ENCODE results near the gene ZFYVE9. TPM values are rescaled to one million over a fixed set of nuclear protein-coding genes. Genes with fewer than 3 reads are reported as not detected.

The ZFYVE9 gene
- total RNA-seq, 2 experiments from 2014 or later, result 5.4 to 6.1 TPM

GRCh38 chr1:52190500-52191252, 48.8 kb downstream of the ZFYVE9 start:
- intact Hi-C loops (cut with DNase I, micrococcal nuclease), result no loop called here
- Histone ChIP-seq H3K9me3 (ENCODE audit: control insufficient read depth in 1 of 2, insufficient read depth in 1 of 2, low read length in 2 of 2) (no peaks in the 10 kb centered on the region), H3K27ac (ENCODE audit: low read depth in 1 of 2, low read length in 2 of 2) (no peak overlapping the region), H3K36me3 (ENCODE audit: insufficient read depth, low read length) (no peaks in the 10 kb centered on the region), H3K4me1 (ENCODE audit: insufficient read depth, low read length) (no peaks in the 10 kb centered on the region), H3K27me3 (ENCODE audit: control insufficient read depth in 1 of 2, insufficient read depth in 2 of 2, low read length in 2 of 2) (no peaks in the 10 kb centered on the region), H3K4me3 (ENCODE audit: low read length) (no peak overlapping the region)
- Mint-ChIP-seq H3K27ac (no peak overlapping the region), H3K4me3 (no peak overlapping the region), H3K36me3 (ENCODE audit: low read depth) (no peaks in the 10 kb centered on the region), H3K27me3 (no peaks in the 10 kb centered on the region), H3K9me3 (no peaks in the 10 kb centered on the region), H3K4me1 (ENCODE audit: low read depth) (no peaks in the 10 kb centered on the region)
- no peak for TF ChIP-seq CTCF (IDR thresholded peaks at IDR 0.05)
- ATAC-seq (ENCODE audit: poor library complexity), result no peak
- no peak for DNase-seq
- ChIA-PET POLR2A (no interaction called here), CTCF (no interaction called here)

- intact Hi-C loops (cut with DNase I, micrococcal nuclease), result no loop called here
These were observed 49.6 kb downstream of the ZFYVE9 start for GRCh38 chr1:52191395-52191965.

GRCh38 chr1:52192024-52192423, 50.1 kb downstream of the ZFYVE9 start:
- Mint-ChIP-seq H3K4me3 (no peak overlapping the region), H3K4me1 (ENCODE audit: low read depth) (no peaks in the 10 kb centered on the region), H3K36me3 (ENCODE audit: low read depth) (no peaks in the 10 kb centered on the region), H3K27ac (no peak overlapping the region), H3K27me3 (no peaks in the 10 kb centered on the region), H3K9me3 (no peaks in the 10 kb centered on the region)
- no peak overlapping the region for H3K4me3 ChIP-seq (ENCODE audit: low read length)
- H3K27me3 ChIP-seq (ENCODE audit: control insufficient read depth in 1 of 2, insufficient read depth in 2 of 2, low read length in 2 of 2), result no peaks in the 10 kb centered on the region
- H3K36me3 ChIP-seq (ENCODE audit: insufficient read depth, low read length), result no peaks in the 10 kb centered on the region
- H3K4me1 ChIP-seq (ENCODE audit: insufficient read depth, low read length), result no peaks in the 10 kb centered on the region
- ATAC-seq (ENCODE audit: poor library complexity) (no peak), DNase-seq (no peak)
- H3K27ac ChIP-seq (ENCODE audit: low read depth in 1 of 2, low read length in 2 of 2), result no peak overlapping the region
- intact Hi-C loops (cut with DNase I, micrococcal nuclease), result no loop called here
- CTCF ChIA-PET, result no interaction called here
- TF ChIP-seq CTCF (IDR thresholded peaks at IDR 0.05), result no peak
- POLR2A ChIA-PET, result no interaction called here
- no peaks in the 10 kb centered on the region for H3K9me3 ChIP-seq (ENCODE audit: control insufficient read depth in 1 of 2, insufficient read depth in 1 of 2, low read length in 2 of 2)

More at GRCh38 chr1:52191395-52191965, 49.6 kb downstream of the ZFYVE9 start:
- ChIA-PET POLR2A (no interaction called here), CTCF (no interaction called here)
- Mint-ChIP-seq H3K4me3 (no peak overlapping the region), H3K36me3 (ENCODE audit: low read depth) (no peaks in the 10 kb centered on the region), H3K4me1 (ENCODE audit: low read depth) (no peaks in the 10 kb centered on the region), H3K9me3 (no peaks in the 10 kb centered on the region), H3K27me3 (no peaks in the 10 kb centered on the region), H3K27ac (no peak overlapping the region)
- Histone ChIP-seq H3K36me3 (ENCODE audit: insufficient read depth, low read length) (no peaks in the 10 kb centered on the region), H3K4me1 (ENCODE audit: insufficient read depth, low read length) (no peaks in the 10 kb centered on the region), H3K4me3 (ENCODE audit: low read length) (no peak overlapping the region), H3K27ac (ENCODE audit: low read depth in 1 of 2, low read length in 2 of 2) (no peak overlapping the region), H3K27me3 (ENCODE audit: control insufficient read depth in 1 of 2, insufficient read depth in 2 of 2, low read length in 2 of 2) (no peaks in the 10 kb centered on the region), H3K9me3 (ENCODE audit: control insufficient read depth in 1 of 2, insufficient read depth in 1 of 2, low read length in 2 of 2) (no peaks in the 10 kb centered on the region)
- no peak for TF ChIP-seq CTCF (IDR thresholded peaks at IDR 0.05)
- no peak for ATAC-seq (ENCODE audit: poor library complexity)
- DNase-seq, result no peak
